NCI-H2227 treated with DMSO at 0.1 percent for 48 hours (cell line): Measurements from ENCODE around the gene GSE1.

Source experiments
- DNase-seq: peaks from one replicate; lab custom pipeline; 2025; lab: John Stamatoyannopoulos, UW

The GSE1 gene

DNA sequence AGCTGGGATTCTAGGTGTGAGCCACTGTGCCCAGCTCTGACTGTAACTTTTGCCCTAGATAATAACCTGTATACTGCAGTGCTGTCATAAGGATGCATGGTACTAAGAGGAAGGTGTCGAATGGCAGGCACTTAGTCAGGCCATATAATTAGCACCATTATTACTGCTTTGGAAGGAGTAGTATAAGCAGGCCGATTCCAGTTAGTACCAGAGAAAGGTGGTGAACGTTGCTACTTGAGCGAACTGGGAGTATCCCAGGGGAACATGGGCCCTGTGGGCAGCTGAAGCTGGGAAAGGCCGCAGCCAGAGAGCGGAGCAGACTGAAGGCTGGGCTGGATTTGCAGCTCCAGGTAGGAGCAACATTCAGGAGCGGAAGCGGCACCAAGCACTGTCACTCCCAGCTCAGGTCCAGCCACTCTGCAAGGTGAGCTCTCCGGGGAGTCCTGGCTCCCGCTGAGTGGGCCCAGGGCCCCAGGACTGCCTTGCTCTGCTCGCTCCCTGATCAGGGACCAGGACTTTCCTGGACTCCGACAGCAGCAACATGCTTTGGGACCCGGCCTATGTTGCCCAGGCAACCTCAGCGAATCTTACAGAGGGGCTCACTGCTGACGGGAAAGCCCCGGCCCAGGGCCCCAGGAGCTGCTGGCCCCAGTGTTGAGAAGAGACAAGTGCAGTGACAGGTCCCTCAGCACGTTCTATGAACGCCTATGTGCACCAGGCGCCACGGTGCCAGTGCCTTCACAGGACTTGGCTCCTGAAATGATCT is 109.2 kb downstream of the GSE1 start:
- DNase-seq: peak; percentile 7

DNA sequence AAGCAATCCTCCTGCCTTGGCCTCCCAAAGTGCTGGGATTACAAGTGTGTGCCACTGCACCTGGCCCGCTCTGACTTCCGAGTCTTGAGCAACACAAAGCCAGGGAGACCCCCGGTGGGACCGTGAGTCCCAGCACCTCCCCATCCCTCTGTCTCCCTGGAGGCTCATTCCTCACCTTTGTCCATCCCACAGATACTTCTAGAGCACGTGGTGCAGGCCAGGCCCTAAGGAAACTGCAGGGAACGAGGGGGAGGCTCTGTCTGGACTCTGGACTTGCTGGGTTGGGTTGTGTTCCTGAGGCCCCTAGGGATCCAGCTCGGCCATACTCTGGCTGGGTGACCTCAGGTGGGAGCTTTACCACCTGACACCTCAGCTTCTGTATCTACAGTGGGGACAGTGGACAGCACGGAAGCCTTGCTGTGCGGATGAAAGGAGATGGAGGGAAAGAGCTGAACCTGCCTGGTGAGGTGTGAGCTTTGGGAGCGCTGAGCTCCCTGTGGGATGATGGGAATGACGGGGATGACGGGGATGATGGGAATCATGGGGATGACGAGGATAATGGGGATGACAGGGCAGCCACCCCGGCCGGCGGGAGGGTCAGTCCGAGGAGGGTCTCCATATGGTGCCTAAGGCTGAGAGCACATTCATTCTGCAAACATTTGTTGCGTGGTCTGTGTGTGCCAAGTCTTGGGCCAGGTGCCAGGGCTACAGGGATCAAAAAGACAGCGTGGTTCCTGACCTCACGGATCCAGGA is 111.2 kb downstream of the GSE1 start:
- DNase-seq: no peak

DNA sequence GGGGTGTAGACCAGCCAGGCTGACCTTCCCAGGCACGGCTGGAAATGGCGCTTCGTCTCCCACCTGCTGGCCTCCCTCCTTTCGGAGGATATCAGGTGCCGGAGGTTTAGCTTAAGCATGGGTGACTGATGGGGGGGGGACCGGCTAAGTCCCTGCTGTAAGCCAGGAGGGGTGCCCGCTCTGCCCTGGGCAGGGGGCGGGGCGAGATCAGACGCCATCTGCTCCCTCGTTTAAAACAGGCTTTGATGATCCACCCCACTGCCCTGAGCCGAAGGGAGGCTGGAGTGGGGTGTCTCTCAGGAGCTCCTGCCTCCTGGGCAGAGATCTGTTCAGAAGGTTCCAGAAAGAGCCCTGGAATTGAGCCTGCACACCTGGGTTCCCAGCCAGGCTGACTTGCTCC is 111.8 kb downstream of the GSE1 start:
- DNase-seq: no peak
